HL-60/S4 treated with phorbol 12-myristate 13-acetate at 8.2 ng/mL for 4 days and 3 days (cell line): ENCODE results near the gene EIF5AL1.
"Not testable (repeated sequence)": the region's sequence is repeated elsewhere in the genome, so short reads cannot be mapped to it uniquely, and the experiment has no call there.

Experiments used
- in situ Hi-C: fragments of 300-500 bp; cut with MboI; formaldehyde crosslinking; loops from 2 replicates; pipeline ENCODE4 v1.15.0; 2022; ENCODE audit warnings: low sequenced_read_pairs

EIF5AL1 gene

DNA sequence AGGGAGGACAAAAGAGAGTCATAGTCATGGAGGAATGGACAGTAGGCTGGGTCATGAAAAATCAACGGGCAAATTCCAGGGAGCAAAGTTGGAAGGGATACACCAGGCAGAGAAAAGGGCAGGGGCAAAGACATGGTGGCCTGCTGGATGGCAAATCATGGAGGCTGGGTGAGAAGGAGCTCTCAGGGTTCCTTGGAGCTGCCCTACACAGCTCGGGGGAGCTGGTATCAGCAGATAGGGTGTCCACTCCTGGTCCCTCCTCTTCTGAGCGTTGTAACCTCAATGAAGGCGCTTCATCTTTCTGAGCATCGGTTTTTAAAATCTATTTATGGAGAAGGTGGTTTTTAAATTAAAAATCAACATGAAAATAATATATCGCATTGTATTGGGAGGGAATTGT lies 27.9 kb upstream of the EIF5AL1 start:
- in situ Hi-C loops: loop anchor here (25.0 kb wide), 1 partner anchor 728 kb away; the partner anchor contains the start of gene ANXA11

DNA sequence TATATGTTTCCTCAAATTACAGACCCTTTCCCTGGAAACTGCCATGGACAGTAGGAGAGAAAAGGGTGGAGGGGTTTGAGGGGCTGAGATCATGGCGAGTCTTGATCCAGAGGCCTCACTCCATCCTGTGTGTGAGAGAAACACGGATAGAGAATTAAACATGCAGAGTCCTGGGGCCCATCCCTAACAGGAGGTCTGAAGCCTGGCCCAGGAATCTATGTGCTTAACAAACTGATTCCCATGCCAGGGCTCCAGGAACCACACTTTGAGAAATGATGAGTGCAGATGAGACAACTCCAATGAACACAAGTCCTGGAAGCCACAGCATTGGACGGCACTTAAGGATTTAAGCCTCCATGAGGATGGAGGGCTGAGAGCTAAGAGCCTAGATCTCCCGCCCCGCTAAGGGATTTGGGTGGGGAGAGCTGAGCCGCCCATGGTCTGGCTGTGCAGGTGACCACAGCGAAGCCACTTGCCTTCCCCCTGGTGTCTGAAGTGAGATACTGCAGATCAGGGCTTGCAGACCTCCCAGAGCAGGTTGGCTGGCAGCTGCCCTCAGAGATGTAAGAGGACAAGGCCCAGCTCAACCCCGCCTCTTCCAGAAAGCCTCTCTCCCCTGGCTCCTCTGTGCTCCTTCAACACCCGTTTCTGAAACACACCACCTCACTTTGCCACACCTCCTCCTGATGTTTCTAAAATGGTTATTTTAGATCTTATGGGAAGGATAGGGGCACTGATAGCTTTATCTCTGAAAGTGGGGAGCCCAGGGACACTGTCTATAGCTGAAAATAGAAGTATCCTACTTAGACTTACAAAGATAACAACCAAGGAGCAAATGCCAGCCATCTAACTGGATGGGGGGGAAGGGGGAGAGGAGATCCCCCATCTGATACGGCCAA lies 24.8 kb upstream of the EIF5AL1 start:
- in situ Hi-C loops: loop anchor here (25.0 kb wide), 1 partner anchor 725 kb away; the partner anchor contains the start of gene ANXA11

DNA sequence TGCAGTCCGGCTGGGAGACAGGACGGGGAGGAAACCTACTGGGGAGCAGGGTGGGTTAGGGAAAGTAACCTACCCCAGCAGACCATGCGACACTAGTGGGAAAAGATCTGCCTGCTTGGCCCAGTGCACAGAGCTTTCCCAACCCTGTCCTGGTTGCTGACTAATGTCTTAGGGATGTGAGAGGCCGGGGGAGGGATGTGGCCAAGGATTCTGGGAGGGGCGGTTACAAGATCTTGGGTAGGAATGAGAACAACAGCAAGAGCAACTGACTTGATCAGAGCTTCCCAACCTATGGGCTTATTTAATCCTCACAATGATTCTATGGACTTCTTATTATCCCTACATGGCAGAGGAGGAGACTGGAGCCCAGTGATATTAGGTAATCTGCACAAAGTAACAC lies 24.0 kb upstream of the EIF5AL1 start:
- in situ Hi-C loops: loop anchor here (25.0 kb wide), 1 partner anchor 724 kb away; the partner anchor contains the start of gene ANXA11

DNA sequence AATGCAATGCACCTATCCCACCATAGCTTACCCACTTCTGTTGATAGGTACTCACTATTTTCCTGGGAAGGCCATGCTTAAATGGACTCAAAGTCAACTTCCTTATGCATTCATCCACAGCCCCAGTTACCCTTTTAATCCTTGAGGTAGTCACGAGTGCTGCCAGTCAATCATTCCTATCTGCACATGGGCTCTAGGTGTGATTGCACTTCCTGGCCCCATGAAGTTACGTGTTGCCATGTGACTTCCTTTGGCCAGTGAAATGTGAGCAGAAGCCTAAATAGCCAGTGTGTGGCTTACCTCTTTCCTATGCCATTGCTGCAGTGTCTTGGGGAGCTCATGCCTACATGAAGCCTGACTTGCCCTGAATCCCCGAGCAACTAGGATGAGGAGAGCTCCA lies 23.5 kb upstream of the EIF5AL1 start:
- in situ Hi-C loops: loop anchor here (25.0 kb wide), 1 partner anchor 723 kb away; the partner anchor contains the start of gene ANXA11

DNA sequence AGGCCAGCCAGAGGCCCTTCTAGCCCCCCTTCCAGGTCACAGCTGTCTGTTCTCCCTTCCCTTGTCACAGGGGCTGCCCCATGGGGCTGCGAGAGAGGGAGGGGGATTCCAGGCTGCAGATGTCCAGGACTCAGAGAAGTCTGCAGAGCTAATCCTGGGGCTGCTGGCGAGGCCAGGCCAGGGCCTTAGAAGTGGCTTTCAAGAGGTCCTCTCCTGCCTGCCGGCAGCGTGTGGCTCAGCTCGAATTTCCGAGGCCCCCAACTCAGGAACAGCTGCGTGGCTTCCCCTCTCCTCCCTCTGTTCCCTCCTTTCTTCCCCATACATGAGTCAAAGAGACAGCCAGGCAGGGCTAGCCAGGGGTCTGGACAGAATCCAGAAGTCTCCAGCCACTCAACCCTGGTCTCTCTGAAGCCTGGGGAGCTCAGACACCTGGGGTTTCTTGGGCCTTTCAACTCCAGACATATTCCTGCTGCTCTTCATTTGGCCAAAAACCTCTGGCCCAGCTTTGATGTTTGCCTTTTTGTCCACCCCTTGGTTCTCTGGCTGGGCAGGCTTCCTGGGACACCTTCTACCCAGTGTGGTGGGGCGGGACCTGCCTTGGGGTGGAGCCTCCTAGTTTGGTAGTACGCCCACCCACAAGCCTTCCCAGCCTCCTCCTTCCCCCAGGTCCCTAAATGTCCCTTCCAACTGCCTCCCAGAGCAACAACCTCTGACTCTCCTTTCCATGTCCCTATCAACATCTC lies 21.8 kb upstream of the EIF5AL1 start:
- in situ Hi-C loops: loop anchor here (10.0 to 25.0 kb wide), 2 partner anchors 654 to 722 kb away; partner anchors contain the start of gene ANXA11

DNA sequence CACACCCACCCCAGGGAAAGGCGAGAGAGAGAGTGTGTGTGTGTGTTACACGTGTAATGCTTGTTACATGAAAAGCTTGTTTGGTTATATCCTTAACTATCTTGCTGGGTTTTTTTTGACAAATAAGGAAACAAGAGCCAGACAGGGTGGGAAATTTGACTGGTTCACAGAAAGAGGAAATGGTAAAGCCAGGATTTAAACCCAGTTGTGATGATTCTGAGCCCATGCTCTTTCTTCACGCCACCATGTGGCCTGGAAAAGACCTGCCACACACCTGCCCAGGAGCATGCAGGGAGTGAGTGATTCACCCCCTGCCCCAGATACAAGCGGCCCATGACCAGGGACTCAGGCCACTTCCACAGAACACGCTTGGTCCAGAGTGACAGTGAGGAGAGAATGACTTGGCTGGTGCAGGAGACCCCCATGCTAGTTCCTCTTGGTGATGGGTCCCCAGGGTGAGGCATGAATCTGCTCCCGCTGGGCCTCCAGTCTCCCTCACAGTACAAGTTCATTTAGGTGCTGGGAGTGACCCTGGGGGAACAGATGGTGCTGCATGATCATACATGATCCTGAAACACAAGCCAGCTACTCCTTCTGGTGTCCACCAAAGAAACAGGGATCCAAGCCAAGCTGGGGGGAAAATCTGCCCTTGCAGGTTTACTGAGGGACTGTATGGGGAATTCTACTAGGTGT lies 21.0 kb upstream of the EIF5AL1 start:
- in situ Hi-C loops: loop anchor here (10.0 to 25.0 kb wide), 2 partner anchors 654 to 721 kb away; partner anchors contain the start of gene ANXA11

DNA sequence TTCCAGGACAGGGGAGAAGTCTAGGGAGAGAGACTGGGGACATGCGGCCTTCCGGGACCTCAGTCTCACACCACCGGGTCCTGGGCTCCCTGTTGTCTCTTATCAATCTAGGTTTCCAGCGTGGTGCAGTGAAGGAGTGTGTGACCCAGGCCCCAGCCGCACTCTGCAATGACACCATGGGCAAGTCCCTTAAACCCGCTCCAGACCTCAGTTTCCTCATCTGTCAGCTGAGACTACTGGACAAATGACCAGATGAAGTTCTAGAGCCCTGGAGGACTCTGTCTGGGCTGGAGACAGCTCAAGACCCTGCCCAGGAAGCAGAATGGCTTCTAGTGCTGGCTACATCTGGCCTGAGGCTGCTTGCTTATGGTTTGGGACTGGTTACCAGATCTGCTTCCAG lies 20.1 kb upstream of the EIF5AL1 start:
- in situ Hi-C loops: loop anchor here (10.0 to 25.0 kb wide), 2 partner anchors 653 to 720 kb away; partner anchors contain the start of gene ANXA11

DNA sequence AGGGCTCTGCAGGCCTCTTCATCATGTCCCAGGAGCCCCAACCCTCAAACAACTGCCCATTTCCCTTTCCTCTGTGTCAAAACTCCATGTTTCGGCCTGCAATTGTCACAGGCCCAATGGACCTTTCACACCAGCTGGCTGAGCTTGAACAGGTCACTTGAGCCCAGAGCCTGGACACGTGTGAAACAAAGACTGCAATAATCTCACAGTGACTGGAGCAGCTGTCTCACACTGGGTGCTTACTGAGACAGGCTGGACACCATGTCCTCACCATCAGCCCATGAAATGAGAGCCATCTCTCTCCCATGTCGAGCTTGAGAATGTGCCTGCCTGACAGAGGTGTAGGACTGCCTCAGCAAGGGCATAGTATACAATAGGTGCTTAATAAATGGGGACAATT lies 19.5 kb upstream of the EIF5AL1 start:
- in situ Hi-C loops: loop anchor here (10.0 to 25.0 kb wide), 2 partner anchors 652 to 719 kb away; partner anchors contain the start of gene ANXA11

DNA sequence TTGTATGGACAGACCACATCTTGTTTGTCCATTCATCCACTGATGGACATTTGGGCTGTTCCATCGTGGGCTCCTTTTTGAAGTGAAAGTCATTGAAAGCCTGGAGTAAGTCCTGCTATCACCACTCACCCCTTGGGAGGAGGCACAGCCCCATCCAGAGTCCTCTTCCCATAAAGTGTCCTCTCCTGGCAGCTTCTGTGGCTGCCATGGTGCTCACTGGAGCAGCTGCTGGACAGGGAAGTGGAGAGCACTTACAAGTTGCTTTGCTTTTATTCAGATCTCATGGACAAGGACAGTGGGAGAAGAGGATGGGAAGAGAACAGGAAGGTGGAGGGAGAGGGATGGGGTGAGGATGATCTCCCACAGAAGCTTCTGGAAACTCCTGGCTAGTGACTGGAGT lies 18.5 kb upstream of the EIF5AL1 start:
- in situ Hi-C loops: loop anchor here (10.0 to 25.0 kb wide), 2 partner anchors 651 to 718 kb away; partner anchors contain the start of gene ANXA11

DNA sequence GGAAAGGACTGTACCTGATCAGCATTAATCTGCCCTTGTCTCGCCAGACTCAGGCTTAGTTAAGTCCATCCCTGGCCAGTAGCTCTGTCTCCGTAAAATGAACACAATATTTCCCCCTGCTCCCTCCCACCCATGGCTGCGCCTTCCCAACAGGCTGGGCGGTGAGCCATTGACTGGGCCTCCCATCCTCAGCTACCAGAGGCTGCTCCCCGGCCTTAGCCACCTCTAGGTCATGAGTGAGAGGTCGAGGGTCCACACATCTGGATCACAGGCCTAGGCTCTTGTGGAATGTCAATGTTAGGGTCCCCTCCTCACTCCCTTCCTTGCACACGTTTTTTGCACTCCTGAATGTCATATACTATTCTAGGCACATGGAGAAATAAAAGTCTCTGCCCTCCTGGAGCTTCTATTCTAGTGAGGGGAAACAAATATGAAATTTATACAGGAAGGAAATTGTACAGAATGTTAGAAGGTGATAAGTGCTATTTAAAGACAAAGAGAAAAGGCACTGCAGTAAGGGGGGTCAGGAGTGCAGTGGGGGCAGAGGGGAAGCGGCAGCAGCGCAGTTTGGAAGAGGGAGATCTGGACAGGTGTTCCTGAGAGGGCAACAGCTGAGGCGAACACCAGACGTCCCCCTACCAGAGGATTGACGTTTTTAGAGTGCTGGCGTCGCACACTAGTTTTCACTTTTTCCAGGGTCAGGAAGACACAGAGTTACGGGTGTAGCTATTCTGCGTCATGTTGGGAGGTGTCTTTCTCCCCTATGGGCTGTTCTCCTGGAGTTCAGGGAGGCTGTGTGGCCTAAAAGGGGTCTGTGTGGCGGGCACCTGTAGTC lies 17.2 kb upstream of the EIF5AL1 start:
- in situ Hi-C loops: loop anchor here (10.0 to 25.0 kb wide), 2 partner anchors 650 to 717 kb away; partner anchors contain the start of gene ANXA11

DNA sequence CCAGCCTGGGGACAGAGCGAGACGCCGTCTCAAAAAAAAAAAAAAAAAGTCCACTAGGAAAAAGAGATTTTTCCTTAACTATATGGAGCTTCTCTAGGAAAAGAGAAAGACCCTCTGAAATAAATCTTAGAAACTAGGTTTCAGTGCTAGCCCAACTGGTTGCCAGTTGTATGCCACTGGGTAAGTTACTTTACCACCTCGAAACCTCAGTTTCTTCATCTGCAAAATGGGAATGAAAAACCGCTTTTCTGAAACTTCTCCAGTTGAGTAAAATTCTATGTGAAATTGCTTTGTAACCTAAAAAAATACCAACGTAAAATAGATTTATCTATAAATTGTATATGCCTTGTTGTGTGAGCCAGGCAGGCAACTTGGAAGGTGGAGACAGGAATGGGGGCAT lies 16.5 kb upstream of the EIF5AL1 start:
- in situ Hi-C loops: loop anchor here (10.0 to 25.0 kb wide), 2 partner anchors 649 to 717 kb away; partner anchors contain the start of gene ANXA11

DNA sequence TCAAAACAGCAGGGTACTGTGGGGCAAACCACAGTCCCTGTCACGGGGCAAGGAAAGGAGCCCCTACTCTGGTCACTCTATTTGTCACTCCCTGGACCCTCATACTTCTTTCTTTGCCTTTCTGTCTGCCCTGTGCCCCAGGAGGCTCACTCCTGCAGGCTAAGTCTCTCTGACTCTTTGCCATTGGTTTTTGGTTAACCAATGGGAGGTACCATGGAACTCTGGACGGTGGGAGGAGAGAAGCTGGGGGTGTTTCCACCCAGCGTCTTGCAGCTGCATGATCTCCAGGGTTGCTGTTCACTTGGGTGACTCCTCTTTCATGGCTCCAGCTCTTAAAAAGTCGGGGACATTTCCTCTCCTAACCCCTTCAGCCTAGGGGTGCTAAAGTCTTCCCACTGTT lies 15.4 kb upstream of the EIF5AL1 start:
- in situ Hi-C loops: loop anchor here (10.0 to 25.0 kb wide), 2 partner anchors 648 to 715 kb away; partner anchors contain the start of gene ANXA11

DNA sequence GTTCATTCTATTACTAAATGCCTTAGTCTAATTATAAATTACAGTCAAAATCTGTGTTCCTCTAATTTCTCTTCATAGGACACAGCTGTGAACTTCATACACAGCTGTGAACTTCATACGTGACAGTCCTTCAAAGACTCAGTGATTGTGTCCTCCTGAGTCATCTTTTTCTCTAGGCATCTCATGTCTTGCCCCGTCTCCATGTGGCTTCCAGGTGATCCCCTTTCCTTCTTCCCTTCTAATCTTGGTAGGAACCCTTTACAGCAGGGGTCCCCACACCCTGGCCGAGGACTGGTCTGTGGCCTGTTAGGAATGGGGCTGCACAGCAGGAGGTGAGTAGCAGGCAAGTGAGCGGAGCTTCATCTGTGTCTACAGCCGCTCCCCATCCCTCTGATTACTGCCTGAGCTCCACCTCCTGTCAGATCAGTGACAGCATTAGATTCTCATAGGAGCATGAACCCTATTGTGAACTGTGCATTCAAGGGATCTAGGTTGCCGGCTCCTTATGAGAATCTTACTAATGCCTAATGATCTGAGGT lies 14.0 kb upstream of the EIF5AL1 start:
- in situ Hi-C loops: loop anchor here (10.0 to 25.0 kb wide), 2 partner anchors 646 to 714 kb away; partner anchors contain the start of gene ANXA11

DNA sequence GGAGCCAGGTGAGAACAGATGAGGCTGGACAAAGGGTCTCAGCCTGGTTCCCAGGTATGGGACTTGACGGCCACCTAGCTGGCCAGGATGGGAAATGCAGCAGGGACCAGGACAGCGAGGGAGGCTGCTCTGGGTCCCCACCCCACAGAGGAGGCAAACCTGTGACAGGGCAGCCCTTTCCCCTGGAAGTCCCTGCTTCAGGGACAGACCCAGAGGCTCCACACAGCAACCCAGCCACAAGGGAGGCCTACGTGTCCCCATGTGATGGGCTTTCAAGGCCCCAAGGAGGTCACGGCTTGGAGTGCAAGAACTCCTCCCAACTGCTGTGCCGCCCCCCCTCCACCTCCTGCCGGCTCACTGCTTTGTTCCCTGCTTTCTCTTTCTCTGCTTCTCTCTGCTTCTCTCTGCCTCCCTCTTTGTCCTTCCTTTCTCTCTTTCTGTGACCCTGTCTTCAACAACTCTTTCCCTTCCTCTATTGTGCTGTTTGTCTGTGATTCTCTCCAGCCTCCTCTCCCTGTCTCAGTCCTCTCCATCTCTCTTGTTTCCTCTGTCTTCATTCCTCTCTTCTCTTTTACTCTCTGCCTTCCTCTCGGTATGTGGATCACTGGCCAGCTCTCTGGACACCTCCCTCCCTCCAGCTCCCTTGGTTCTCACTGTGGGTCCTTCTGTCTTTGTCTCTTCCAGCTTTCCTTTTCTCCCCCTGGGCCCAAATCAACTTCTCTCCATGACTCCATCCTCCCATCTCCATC lies 9.6 kb upstream of the EIF5AL1 start:
- in situ Hi-C loops: no loop called here

DNA sequence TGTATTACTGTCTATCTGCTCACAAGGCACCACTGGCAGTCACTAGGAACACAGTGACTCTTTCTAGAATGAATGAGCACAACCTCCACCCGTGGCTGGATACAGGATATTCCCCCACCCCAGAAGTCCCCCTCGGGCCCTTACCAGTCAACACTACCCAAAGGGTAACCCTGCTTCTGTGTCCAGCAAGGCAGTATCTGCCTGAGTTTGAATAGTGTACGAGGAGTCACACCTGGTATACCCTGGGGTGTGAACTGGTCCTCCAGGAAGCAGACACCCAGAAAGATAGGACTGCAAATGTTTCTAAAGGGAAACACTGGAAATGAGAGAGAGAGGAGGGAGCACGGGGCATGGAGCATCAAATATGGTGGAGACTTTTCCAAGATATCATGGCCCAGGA lies 8.5 kb upstream of the EIF5AL1 start:
- in situ Hi-C loops: not testable (repeated sequence)

DNA sequence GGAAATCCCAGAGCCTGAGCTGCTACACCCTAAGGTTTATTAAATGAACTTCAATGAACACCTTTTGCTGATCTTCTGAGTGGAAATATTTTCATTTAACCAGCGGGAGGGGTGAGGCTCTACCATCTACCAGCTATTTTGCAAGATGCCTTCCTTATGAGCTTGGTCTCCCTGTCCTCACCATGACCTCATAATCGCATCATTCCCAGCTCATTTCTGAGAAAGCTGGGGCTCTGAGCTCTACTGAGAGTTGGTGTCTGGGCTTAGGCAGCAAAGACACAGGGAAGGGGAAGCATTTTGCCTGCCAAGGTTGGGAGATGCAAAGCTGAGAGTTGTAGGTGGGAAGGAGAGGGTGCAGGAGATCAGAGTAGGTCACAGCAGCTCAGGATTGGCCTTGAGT lies 7.8 kb upstream of the EIF5AL1 start:
- in situ Hi-C loops: not testable (repeated sequence)

DNA sequence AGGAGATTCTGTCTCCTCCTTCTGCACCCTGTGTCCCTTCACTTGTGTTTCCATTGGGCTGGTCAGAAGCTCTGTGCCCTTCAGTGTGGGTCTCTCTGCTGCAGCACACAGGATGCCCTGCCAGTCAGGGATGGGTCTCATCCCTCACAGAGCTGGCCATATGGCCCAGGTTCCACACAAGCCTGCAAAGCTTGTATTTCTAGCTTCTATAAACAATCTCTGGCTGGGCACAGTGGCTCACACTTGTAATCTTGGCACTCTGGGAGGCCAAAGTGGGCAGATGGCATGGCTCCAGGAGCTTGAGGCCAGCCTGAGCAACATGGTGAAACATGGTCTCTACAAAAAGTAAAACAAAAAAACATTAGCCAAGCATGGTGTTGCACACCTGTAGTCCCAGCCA lies 7.0 kb upstream of the EIF5AL1 start:
- in situ Hi-C loops: not testable (repeated sequence)

DNA sequence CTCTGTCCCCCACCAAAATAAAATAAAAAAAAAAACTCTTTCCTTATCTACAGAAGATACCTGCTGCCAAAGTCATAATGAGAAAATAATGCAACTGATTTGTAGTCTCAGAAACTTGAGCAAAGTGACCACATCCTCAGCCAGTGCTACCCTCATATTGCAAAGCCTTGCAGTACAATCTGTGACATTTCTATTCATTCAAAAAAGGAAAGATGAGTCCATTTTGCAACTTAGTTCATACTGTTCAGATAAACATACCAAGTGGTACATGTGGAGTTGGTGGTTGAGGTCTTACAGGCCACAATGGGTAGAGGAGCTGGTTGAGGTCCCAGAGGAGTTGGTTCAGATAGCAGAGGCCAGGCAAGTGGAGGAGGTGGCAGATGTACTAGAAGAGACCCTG lies 6.5 kb upstream of the EIF5AL1 start:
- in situ Hi-C loops: no loop called here
